ENCODE measurements around the gene SUGCT.

DNA sequence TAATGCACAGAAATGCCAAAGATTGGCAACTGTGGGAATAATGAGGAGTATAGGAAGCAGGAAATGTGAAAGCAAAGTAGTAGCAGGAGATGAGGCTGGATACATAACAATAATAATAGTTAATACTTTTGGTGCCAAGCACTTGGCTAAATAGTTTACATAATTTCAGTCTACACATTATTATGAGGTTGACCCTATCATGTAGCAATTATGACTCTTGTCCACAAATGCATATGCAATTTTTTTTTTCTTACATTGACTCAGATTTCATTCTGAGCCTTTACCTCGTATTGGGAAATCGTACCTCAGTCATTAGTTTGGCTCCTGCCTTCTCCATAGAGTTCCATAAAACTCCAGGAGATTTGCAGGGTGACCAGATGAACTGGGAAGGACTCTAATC, 219.9 kb downstream of the SUGCT start:
- TF ChIP-seq POLR2AphosphoS5 (IDR thresholded peaks at IDR 0.05; ENCODE audit: low read depth, low read length), result no peak
- no peak for TF ChIP-seq SIN3A (IDR thresholded peaks at IDR 0.05; ENCODE audit: borderline replicate concordance, insufficient read depth, low read length)
- no peak for TF ChIP-seq TAF1 (IDR thresholded peaks at IDR 0.05; ENCODE audit: borderline replicate concordance, insufficient read depth, low read length)
- TF ChIP-seq, protein P1, sequence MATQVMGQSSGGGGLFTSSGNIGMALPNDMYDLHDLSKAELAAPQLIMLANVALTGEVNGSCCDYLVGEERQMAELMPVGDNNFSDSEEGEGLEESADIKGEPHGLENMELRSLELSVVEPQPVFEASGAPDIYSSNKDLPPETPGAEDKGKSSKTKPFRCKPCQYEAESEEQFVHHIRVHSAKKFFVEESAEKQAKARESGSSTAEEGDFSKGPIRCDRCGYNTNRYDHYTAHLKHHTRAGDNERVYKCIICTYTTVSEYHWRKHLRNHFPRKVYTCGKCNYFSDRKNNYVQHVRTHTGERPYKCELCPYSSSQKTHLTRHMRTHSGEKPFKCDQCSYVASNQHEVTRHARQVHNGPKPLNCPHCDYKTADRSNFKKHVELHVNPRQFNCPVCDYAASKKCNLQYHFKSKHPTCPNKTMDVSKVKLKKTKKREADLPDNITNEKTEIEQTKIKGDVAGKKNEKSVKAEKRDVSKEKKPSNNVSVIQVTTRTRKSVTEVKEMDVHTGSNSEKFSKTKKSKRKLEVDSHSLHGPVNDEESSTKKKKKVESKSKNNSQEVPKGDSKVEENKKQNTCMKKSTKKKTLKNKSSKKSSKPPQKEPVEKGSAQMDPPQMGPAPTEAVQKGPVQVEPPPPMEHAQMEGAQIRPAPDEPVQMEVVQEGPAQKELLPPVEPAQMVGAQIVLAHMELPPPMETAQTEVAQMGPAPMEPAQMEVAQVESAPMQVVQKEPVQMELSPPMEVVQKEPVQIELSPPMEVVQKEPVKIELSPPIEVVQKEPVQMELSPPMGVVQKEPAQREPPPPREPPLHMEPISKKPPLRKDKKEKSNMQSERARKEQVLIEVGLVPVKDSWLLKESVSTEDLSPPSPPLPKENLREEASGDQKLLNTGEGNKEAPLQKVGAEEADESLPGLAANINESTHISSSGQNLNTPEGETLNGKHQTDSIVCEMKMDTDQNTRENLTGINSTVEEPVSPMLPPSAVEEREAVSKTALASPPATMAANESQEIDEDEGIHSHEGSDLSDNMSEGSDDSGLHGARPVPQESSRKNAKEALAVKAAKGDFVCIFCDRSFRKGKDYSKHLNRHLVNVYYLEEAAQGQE (IDR thresholded peaks at IDR 0.05; ENCODE audit: insufficient read depth in 1 of 2, low read depth in 2 of 2, low read length in 2 of 2), result no peak
- TF ChIP-seq FOXP2 (optimal IDR thresholded peaks at IDR 0.05; ENCODE audit: borderline replicate concordance, extremely low read depth, extremely low read length, insufficient read depth), result no peak
